Activated T-helper 9 cell treated with anti-CD3 and anti-CD28 coated beads, Interleukin-2, amount 50 U/mL, for 16 hours (primary cell): ENCODE measurements around the gene VHLL.

ENCODE experiments used
- DNase-seq: peaks from one replicate; pipeline ENCODE4 v3.0.0-alpha.2; 2020; ENCODE audit warnings: low read depth

VHLL gene

DNA sequence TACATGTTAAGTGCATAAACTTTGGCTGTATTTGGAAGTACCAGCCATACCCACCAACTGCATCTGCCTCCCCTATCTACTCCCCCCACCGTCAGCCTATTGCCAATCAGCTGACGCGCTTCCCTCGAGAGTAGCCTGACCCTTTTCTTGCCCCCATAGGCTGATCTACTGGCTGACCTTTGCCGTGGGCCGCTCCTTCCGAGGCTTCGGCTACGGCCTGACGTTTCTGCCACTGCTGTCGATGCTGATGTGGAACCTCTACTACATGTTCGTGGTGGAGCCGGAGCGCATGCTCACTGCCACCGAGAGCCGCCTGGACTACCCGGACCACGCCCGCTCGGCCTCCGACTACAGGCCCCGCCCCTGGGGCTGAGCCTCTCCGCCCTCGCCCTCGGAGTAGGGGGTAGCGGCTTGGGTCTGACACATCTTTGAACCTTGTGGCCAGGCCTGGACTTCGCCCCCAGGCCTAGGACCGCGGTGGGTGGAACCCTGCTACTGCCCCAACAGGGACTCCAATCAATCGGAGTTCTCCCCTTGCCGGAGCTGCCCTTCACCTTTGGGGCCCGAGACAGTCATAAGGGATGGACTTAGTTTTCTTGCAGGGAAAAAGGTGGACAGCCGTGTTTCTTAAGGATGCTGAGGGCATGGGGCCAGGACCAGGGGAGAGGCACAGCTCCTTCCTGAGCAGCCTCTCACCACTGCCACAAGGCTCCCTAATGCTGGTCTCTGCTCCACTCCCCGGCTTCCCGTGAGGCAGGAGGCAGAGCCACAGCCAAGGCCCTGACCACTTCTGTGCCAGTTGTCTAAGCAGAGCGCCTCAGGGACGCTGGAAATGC lies 7.7 kb downstream of the VHLL start:
- no peak for DNase-seq

DNA sequence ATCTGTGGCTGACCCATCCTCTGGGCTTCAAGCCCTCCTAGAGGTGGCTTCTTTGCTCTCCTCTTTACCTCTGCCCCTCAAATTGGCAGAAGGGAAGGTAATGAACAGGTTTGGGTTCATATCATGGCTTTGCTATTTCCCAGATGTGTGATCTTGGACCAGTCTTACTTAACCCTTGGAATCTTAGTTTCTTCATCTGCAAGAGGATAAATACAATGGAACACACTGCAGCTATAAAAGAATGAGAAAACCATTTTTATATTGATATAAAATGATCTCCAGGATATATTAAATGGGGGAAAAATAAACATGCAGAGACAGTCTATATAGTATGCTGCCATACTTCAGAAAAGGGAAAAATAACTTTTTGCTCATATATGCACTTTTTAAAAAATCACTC lies 9.2 kb downstream of the VHLL start:
- no peak for DNase-seq

DNA sequence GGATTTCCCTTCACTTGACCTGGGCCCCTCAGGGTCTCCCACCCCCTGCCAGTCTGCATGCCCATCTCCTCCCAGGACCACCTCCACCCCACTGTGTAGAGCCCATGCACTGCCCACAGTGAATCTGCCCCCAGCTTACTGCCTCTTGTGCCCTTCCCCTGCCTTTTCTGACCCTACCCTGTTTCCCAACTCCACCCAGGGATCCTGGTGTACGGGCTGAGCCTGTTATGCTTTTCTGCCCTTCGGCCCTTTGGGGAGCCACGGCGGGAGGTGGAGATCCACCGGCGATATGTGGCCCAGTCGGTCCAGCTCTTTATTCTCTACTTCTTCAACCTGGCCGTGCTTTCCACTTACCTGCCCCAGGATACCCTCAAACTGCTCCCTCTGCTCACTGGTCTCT lies 13.0 kb downstream of the VHLL start:
- no peak for DNase-seq

GRCh38 chr1:156285437-156285836 lies 13.7 kb downstream of the VHLL start:
- no peak for DNase-seq

GRCh38 chr1:156284757-156285156 lies 14.3 kb downstream of the VHLL start:
- no peak for DNase-seq

- DNase-seq: no peak
These were observed 15.0 kb downstream of the VHLL start, which contains the start of gene TMEM79 for GRCh38 chr1:156284112-156284511. TSS of gene TMEM79 (plus strand) at chr1:156284325. CDS start at chr1:156285227, 902 bp downstream.

GRCh38 chr1:156283521-156283920 lies 15.6 kb downstream of the VHLL start:
- DNase-seq: no peak

DNA sequence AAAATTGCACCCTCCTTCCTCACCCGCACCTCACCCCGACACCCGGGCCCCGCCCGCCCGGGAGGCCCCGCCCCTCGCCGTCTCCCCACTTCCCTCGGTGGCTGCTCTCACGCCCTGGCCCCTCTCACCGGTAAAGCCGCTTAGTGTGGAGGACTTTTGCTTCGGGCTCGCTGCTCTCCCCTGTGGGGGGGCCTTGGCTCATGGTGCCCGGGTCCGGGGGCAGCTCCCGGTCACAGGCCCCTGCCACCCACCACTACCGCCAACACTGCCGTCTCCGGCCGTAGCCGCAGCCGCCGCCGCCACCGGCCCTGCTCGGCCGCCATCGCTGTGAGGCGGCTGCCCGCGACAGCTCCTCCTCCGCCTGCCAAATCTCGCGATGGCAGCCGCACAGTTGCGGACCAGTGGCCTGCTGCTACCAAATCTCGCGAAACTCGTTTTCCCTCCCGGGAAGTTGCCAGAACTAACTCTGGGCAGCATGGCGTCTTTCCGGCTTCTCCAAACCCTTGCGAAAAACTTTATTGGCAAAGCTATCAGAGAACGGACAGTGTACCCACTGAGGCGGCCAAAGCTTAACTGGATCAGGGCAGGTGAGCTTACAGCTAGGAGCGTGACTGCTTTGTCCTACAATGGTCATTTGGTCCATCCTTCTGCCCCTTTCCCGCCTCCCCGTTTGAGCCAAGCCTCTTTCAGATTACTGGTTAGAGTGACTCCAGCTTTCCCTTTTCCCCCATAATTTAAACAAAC lies 16.5 kb downstream of the VHLL start, which contains the start of gene SMG5:
TSS of gene SMG5 (minus strand) at position 347 of the 744 bp plus-strand sequence. CDS start at position 202, 145 bp downstream.
- DNase-seq: peak; percentile 89

- no peak for DNase-seq
These were observed 17.2 kb downstream of the VHLL start for GRCh38 chr1:156281693-156282478.

DNA sequence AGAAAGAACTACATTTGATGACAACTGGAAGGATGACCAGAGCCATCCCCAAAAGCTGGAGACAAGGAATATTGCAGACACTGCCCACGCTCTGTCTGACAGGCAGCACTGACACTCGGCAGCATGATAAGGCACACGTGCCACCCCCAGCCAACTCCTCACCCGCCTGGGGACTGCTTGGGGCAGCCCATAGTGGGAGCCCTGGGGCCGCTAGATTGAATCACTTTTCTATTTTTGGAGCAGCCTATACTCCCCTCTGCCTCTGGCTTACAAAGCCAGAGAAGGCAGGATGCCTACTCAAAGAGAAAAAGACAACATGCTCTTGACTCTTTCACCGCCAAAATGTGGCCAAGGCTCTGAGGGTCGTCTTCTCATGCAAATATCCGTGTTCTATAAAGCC lies 17.8 kb downstream of the VHLL start:
- DNase-seq: peak; percentile 25

DNA sequence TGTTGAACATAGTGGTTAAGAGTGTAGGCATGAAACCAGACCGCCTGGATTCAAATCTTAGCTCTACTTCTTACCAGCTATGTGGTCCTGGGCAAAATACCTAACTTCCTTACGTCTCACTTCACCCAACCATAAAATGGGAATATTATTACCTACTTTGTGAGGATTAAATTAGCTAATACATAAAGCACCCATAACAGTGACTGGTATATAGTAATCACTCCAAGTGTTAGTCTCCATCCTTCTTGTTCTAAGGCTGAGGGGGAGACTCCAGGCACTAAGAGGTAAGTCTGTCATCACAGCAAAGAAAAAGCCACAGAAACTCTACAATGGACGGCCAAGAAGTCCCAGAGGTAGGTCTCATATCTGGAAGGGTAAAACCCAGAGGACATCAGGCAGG lies 19.3 kb downstream of the VHLL start:
- DNase-seq: no peak

GRCh38 chr1:156276966-156277381 lies 22.1 kb downstream of the VHLL start:
- no peak for DNase-seq

- DNase-seq: no peak
These were observed 22.6 kb downstream of the VHLL start for GRCh38 chr1:156276532-156276931.

DNA sequence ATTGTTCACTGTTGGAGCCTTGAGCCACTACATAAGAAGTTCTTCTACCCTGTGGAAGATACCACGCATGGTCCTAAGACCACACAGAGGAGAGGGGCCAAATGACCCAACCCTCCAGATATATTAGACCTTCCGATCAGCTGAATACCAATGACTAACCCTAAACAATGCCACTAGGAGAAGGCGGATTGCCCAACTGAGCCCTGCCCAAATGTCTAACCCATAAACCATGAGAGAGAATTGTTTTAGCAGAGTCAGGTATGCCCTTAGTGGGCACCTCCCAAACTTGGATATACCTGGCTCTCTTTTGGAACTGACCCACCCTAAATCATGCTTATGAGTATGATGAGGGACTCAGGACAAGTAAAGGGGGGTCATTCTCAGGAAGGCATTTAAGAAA lies 28.8 kb downstream of the VHLL start:
- no peak for DNase-seq

DNA sequence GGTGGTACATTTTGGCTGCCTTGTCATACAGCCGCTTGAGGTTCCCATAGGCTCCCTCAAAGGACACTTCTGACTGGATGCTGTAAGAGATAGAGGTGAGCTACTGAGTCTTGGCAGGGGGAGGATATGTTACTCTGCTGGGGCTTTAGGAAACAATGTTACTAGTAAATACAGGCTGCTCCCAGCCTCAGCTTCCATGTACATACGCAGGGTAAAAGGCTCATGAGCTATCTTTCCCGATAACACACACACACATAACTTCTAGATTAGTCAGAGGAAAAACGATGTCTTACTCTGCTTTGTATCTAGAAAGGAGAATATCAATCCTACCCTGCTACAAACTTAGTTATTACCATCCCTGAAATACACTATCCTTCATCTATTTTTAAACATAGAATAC lies 30.8 kb downstream of the VHLL start:
- DNase-seq: no peak

GRCh38 chr1:156266051-156266450 lies 33.1 kb downstream of the VHLL start:
- no peak for DNase-seq

GRCh38 chr1:156263288-156263655 lies 35.8 kb downstream of the VHLL start:
- DNase-seq: no peak

DNA sequence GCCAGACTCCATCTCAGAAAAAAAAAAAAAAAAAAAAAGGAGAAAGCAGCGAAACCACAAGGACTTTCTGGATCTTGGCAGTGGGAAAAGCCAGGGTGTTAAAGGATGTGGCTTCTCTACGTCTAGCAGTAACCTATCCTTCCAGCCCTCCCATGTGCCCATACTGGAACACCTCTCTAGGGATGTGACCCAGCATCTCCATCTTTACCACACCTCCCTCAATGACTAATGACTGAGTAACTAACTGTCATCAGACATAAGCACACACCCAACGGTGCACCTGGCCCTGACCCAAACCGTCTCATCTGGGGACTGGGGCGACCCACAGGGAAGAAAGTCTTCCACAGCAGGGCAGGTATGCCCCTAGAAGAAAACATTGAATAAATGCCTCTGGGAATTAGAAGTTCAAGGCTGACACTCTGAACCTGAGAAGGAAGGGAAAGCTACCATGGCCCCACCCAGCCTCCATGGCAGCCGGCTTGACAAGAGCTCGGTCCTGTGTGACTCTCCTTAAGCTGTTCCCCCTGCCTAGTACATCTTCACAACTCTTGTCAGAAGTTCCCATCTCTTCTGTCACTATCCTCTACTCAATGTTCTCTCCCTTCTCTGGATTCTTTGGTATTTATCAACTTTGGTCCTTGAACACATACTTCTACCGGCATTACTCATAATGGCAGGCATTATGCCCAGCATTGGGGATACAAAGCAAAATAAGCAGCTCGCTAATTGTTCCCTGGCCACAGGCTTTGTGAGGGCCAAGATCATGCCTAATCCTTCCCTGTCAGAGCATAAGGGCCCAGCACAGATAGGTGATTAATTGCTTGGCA lies 36.4 kb downstream of the VHLL start:
- DNase-seq: no peak

DNA sequence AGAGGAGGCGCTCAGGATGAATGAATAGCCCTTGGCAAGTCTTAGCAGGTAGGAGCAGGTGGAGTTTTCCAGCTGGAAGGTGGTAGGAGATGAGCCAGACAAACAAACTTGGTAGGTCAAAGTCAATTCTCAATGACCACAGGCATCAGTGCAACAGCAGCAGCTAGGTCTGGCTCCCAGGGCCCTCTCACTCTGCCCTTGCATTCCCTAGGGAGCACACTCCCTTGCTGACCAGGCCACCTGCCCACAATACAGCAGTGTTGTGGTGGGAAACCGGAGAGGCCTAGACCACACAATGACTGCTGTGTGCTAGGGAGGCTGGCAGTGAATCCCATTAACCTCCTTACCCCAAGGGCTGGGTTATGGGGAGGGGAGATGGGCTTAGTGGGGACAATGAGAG lies 38.2 kb downstream of the VHLL start:
- DNase-seq: no peak

GRCh38 chr1:156259805-156260204 lies 39.3 kb downstream of the VHLL start:
- no peak for DNase-seq

- no peak for DNase-seq
These were observed 40.2 kb downstream of the VHLL start for GRCh38 chr1:156258859-156259258.

- no peak for DNase-seq
These were observed 41.4 kb downstream of the VHLL start for GRCh38 chr1:156257711-156258110.
